Choroid plexus epithelial cell (primary cell): Measurements from ENCODE around the gene DNAH3.
"Not testable (repeated sequence)": the region's sequence is repeated elsewhere in the genome, so short reads cannot be mapped to it uniquely, and the experiment has no call there.

ENCODE experiments used
- DNase-seq: peaks from one replicate; pipeline ENCODE4 v3.0.0-alpha.2; 2010; ENCODE audit warnings: low read depth
- H3K4me3 ChIP-seq: 2 replicates; pipeline ENCODE4 v1.5.1; 2011; ENCODE audit warnings: low read depth, mild to moderate bottlenecking, control low read depth, low read length, moderate library complexity
- TF ChIP-seq, protein P1 (sequence below): conservative IDR thresholded peaks from 2 replicates; pipeline ENCODE4 v1.5.1; 2011; ENCODE audit warnings: low read depth, mild to moderate bottlenecking, control low read depth, inconsistent platforms, low read length, moderate library complexity

Gene DNAH3

DNA sequence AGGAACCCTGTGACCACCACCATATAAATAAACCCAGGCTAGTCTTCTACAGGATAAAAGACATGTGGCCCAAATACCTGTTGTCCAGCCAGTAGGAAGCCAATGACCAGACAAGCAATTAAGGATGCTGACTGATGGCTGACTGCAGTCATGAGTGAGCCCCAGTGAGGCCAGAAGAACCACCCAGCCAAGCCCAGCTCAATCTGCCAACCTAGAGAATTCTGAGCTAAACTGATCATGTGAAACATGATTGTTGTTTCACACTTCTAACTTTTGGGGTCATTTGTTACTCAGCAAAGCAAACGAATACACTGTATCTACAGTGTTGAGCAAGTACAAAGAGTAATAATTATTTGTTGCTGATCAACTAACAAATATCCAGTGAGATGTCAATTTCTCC lies 86.4 kb downstream of the DNAH3 start:
- DNase-seq = no peak
- no peak overlapping the region for H3K4me3 ChIP-seq
- TF ChIP-seq, protein P1, sequence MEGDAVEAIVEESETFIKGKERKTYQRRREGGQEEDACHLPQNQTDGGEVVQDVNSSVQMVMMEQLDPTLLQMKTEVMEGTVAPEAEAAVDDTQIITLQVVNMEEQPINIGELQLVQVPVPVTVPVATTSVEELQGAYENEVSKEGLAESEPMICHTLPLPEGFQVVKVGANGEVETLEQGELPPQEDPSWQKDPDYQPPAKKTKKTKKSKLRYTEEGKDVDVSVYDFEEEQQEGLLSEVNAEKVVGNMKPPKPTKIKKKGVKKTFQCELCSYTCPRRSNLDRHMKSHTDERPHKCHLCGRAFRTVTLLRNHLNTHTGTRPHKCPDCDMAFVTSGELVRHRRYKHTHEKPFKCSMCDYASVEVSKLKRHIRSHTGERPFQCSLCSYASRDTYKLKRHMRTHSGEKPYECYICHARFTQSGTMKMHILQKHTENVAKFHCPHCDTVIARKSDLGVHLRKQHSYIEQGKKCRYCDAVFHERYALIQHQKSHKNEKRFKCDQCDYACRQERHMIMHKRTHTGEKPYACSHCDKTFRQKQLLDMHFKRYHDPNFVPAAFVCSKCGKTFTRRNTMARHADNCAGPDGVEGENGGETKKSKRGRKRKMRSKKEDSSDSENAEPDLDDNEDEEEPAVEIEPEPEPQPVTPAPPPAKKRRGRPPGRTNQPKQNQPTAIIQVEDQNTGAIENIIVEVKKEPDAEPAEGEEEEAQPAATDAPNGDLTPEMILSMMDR = no peak

DNA sequence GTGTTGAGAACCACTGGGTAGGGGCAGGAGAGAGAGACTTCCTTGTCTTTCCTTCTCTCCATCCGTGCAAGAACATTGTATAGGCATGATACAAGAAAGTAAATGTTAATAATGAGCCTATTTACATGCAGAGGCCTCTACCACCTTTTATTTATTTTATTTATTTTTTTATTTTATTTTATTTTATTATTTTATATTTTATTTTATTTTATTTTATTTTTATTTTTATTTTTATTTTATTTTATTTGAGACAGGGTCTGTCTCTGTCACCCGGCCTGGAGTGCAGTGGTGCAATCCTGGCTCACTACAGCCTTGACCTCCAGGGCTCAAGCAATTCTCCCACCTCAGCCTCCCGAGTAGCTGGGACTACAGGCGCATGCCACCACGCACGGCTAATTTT lies 87.3 kb downstream of the DNAH3 start:
- H3K4me3 ChIP-seq, DNase-seq: not testable (repeated sequence)

DNA sequence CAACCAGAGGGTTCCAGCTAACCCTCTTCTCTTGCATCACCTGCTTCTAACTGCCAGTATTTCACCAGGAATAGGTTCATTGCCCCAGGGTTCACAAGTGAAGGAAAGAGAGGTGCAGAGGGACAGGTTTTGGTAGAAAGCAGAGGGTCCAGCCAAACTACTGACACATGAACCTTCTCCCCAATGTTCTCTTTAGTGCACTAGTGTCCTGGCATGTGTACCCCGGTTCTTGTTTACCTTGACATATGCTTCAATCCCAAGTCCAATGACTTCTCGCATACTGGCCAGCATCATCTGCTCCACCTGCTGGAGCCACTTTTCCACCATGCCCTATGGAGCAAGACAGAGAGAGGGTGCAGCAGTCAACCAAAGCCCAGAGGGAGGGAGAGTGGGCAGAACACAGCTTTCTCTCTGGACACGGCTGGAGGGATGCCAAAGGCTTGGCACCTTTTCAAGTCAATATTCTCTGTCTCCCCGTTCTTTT lies 90.6 kb downstream of the DNAH3 start:
- TF ChIP-seq, protein P1 = no peak
- no peak overlapping the region for H3K4me3 ChIP-seq
- no peak for DNase-seq

DNA sequence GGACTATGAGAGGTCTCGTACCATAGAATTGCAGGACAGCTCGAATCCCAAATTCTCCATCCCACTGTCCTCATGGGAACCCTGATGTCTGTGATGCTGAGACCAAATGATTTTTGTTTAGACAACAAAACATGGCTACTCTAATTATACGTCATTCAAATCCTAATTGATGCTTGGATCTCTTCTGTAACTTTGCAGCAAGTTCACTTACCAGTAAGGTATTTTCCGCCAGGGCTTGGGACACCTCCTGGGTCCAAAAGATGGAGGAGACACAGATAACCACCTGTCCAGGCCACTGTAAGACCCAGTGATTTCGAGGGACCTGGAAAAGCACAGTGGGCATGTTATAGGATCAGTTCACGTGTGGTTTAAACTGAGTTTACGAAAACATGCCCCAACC lies 92.8 kb downstream of the DNAH3 start:
- H3K4me3 ChIP-seq = no peak overlapping the region
- TF ChIP-seq, protein P1 = no peak
- no peak for DNase-seq

DNA sequence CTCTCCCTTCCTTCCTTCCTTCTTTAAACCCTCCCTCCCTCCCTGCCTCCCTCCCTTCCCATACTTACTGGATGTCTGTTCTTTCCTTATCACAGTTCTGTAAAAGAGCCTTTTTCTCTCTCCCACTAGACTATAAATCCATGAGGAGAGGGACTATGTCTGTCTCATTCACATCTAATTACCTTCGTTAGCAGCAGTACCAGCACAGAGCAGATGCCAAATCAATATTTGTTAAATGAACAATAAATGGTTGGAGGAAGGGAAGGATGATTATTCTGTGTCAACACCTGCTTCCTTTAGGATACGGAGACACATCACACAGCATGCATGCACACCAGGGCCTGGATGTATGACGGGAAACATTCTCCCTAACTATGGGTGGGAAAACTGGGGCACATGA lies 94.2 kb downstream of the DNAH3 start:
- H3K4me3 ChIP-seq = no peak overlapping the region
- TF ChIP-seq, protein P1 = no peak
- DNase-seq = no peak

DNA sequence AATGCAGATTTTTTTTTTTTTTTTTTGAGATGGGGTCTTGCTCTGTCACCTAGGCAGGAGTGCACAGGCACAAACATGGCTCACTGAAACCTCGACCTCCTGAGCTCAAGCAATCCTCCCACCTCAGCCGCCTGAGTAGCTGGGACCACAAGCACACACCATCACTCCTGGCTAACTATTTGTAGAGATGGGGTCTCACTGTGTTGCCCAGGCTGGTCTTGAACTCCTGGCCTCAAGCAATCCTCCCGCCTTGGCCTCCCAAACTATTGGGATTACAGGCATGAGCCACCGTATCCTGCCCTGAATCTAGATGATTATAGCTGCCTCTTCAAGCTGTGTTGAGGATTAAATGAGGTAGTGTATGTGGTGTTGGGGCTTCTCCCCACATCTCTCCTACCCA lies 94.9 kb downstream of the DNAH3 start:
- DNase-seq, H3K4me3 ChIP-seq: not testable (repeated sequence)

DNA sequence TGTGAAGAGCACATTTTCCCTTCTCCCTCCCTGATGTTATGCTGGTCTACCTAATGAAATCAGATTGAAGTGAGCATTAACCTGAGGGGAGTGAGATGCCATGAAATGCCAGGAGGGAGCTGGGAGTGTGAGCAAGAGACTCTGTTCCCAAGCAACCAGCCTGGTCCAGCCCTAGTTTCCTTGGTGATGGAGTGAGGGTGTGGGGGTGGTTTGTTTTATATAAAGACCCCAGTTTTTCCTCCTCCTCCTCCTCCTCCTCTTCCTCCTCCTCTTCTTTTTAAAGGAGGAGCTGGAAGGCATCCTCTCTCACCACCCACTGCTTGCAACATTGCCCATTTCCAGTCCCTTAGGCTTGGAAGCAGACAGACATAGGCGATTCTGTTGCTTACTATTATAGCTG lies 97.1 kb downstream of the DNAH3 start:
- H3K4me3 ChIP-seq = no peak overlapping the region
- TF ChIP-seq, protein P1 = no peak
- no peak for DNase-seq

DNA sequence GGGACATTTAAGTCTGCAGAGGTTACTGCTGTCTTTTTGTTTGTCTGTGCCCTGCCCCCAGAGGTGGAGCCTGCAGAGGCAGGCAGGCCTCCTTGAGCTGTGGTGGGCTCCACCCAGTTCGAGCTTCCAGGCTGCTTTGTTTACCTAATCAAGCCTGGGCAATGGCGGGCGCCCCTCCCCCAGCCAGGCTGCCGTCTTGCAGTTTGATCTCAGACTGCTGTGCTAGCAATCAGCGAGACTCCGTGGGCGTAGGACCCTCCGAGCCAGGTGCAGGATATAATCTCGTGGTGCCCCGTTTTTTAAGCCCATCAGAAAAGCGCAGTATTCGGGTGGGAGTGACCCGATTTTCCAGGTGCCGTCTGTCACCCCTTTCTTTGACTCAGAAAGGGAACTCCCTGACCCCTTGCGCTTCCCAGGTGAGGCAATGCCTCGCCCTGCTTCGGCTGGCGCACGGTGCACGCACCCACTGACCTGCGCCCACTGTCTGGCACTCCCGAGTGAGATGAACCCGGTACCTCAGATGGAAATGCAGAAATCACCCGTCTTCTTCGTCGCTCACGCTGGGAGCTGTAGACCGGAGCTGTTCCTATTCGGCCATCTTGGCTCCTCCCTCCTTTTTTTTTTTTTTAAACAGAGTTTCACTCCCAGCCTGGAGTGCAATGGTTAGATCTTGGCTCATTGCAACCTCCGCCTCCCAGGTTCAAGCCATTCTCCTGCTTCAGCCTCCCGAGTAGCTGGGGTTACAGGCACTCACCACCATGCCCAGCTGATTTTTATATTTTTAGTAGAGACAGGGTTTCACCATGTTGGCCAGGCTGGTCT lies 102.3 kb downstream of the DNAH3 start:
- DNase-seq, H3K4me3 ChIP-seq: not testable (repeated sequence)
